Peyer's patch (tissue), 4 donors: ENCODE measurements around the gene PGLYRP4. TPM values are rescaled to one million over a fixed set of nuclear protein-coding genes. Genes with fewer than 3 reads are reported as not detected.

ENCODE experiments used
- DNase-seq, 3 donors: peaks; one replicate each; pipeline ENCODE4 v3.0.0-alpha.2; 2017 to 2019
- H3K27ac ChIP-seq, 4 donors: fragments of 200-600 bp; sonication (generic); one replicate each; pipeline ENCODE4 v1.5.1; 2016 to 2019
- H3K27me3 ChIP-seq, 2 donors: fragments of 200-600 bp; sonication (generic); one replicate each; pipeline ENCODE4 v1.5.1; 2019
- H3K36me3 ChIP-seq, 3 donors: fragments of 200-600 bp; sonication (generic); one replicate each; pipeline ENCODE4 v1.5.1; 2016 to 2019
- H3K4me1 ChIP-seq, 4 donors: fragments of 200-600 bp; sonication (generic); one replicate each; pipeline ENCODE4 v1.5.1; 2016 to 2019
- H3K4me3 ChIP-seq, 4 donors: fragments of 200-600 bp; sonication (generic); 1 replicate in 3 of 4; 2 replicates in 1 of 4; pipeline ENCODE4 v1.5.1; 2016 to 2019; ENCODE audit warnings: mild to moderate bottlenecking in 1 of 4
- H3K9me3 ChIP-seq, 4 donors: fragments of 200-600 bp; sonication (generic); one replicate each; pipeline ENCODE4 v1.5.1; 2016 to 2019; ENCODE audit warnings: mild to moderate bottlenecking in 1 of 4
- CTCF ChIP-seq, 6 experiments: fragments of 450-650 bp in 4 of 6; fragments of 200-600 bp in 2 of 6; sonication (generic) in 1 of 6; IDR thresholded peaks; one replicate each; pipeline ENCODE4 v1.5.1; 2017 to 2019; ENCODE audit warnings: antibody characterized with exemption in 6 of 6, mild to moderate bottlenecking in 3 of 6, moderate library complexity in 1 of 6
- POLR2A ChIP-seq, 2 donors: fragments of 450-650 bp; IDR thresholded peaks; one replicate each; pipeline ENCODE4 v1.5.1; 2017; ENCODE audit warnings: antibody characterized with exemption in 2 of 2, mild to moderate bottlenecking in 2 of 2, moderate library complexity in 2 of 2
- total RNA-seq, 4 donors: library from RNA; depleted of rRNA; stranded (reverse); fragments of >200 nt; gene quantifications; one replicate each; pipeline ENCODE4 v1.1.0, GENCODE V29; 2016

Gene PGLYRP4
- total RNA-seq, 4 donors from 2014 or later: not detected

- TF ChIP-seq POLR2A (IDR thresholded peaks at IDR 0.05): no peak
- no peak for TF ChIP-seq CTCF (IDR thresholded peaks at IDR 0.05)
- H3K27me3 ChIP-seq: no peaks in the 10 kb centered on the region
- no peak overlapping the region for H3K4me3 ChIP-seq
- H3K27ac ChIP-seq: no peak overlapping the region
- H3K9me3 ChIP-seq: no peaks in the 10 kb centered on the region
- no peaks in the 10 kb centered on the region for H3K4me1 ChIP-seq
- H3K36me3 ChIP-seq: no peaks in the 10 kb centered on the region
- DNase-seq: no peak
These were observed 25.4 kb upstream of the PGLYRP4 start for GRCh38 chr1:153374071-153374470.

GRCh38 chr1:153372571-153372970 lies 23.9 kb upstream of the PGLYRP4 start:
- Histone ChIP-seq H3K27ac (no peak overlapping the region), H3K27me3 (no peaks in the 10 kb centered on the region), H3K9me3 (no peaks in the 10 kb centered on the region), H3K4me1 (no peaks in the 10 kb centered on the region), H3K4me3 (no peak overlapping the region), H3K36me3 (no peaks in the 10 kb centered on the region)
- TF ChIP-seq CTCF (IDR thresholded peaks at IDR 0.05): no peak
- TF ChIP-seq POLR2A (IDR thresholded peaks at IDR 0.05): no peak
- no peak for DNase-seq

GRCh38 chr1:153371231-153371630 lies 22.6 kb upstream of the PGLYRP4 start:
- H3K9me3 ChIP-seq: no peaks in the 10 kb centered on the region
- TF ChIP-seq POLR2A (IDR thresholded peaks at IDR 0.05): no peak
- no peak for TF ChIP-seq CTCF (IDR thresholded peaks at IDR 0.05)
- no peak for DNase-seq
- H3K36me3 ChIP-seq: no peaks in the 10 kb centered on the region
- H3K4me1 ChIP-seq: no peaks in the 10 kb centered on the region
- H3K4me3 ChIP-seq: no peak overlapping the region
- no peak overlapping the region for H3K27ac ChIP-seq
- no peaks in the 10 kb centered on the region for H3K27me3 ChIP-seq

GRCh38 chr1:153370146-153370545 lies 21.5 kb upstream of the PGLYRP4 start:
- H3K27me3 ChIP-seq: no peaks in the 10 kb centered on the region
- no peak overlapping the region for H3K27ac ChIP-seq
- no peaks in the 10 kb centered on the region for H3K36me3 ChIP-seq
- DNase-seq: no peak
- no peak overlapping the region for H3K4me3 ChIP-seq
- no peaks in the 10 kb centered on the region for H3K9me3 ChIP-seq
- TF ChIP-seq CTCF (IDR thresholded peaks at IDR 0.05): no peak
- TF ChIP-seq POLR2A (IDR thresholded peaks at IDR 0.05): no peak
- no peaks in the 10 kb centered on the region for H3K4me1 ChIP-seq

- H3K27me3 ChIP-seq: no peaks in the 10 kb centered on the region
- no peaks in the 10 kb centered on the region for H3K4me1 ChIP-seq
- DNase-seq: no peak
- no peak overlapping the region for H3K4me3 ChIP-seq
- no peaks in the 10 kb centered on the region for H3K36me3 ChIP-seq
- no peak for TF ChIP-seq CTCF (IDR thresholded peaks at IDR 0.05)
- no peak for TF ChIP-seq POLR2A (IDR thresholded peaks at IDR 0.05)
- H3K9me3 ChIP-seq: no peaks in the 10 kb centered on the region
- H3K27ac ChIP-seq: no peak overlapping the region
These were observed 19.9 kb upstream of the PGLYRP4 start for GRCh38 chr1:153368495-153368894.

GRCh38 chr1:153367090-153367489 lies 18.4 kb upstream of the PGLYRP4 start:
- no peaks in the 10 kb centered on the region for H3K27me3 ChIP-seq
- no peaks in the 10 kb centered on the region for H3K36me3 ChIP-seq
- no peak overlapping the region for H3K27ac ChIP-seq
- H3K4me3 ChIP-seq: no peak overlapping the region
- TF ChIP-seq CTCF (IDR thresholded peaks at IDR 0.05) (no peak), POLR2A (IDR thresholded peaks at IDR 0.05) (no peak)
- no peak for DNase-seq
- H3K9me3 ChIP-seq: no peaks in the 10 kb centered on the region
- no peaks in the 10 kb centered on the region for H3K4me1 ChIP-seq
